ENCODE measurements around the gene DCBLD1.

The DCBLD1 gene

DNA sequence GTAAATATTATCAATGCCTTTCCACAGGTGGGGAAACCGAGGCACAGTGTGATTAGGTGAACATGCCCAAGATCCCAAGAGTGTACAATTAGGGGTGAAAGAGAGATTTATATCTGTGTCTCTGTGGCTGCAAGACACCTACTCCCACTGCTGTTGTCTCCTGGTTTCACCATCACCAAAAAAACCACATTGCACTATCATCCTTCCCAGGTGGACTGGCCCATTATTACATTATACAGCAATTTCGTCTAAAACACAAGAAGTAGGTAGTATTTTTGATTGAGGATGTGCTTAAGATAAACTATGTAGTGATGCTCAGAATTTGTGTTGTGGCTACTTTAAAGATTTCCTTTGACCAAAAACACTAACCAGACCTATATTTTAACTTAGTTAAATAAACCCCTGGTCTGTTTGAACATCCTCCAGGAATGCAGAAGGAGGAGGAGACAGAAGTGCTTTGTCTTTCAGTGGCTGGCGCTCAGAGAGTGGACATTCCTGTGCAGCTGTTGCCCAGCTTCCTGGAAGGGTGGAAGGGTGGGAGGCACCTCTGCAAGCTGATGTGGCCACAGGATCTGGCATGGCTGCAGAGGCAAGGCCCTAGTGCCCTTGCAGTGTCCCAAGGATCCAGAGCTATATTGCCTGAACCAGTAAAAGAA, 23.8 kb downstream of the DCBLD1 start:
- TF ChIP-seq CTCF (IDR thresholded peaks at IDR 0.05; ENCODE audit: low read depth, low read length, missing control alignments), result no peak
- DNase-seq (ENCODE audit: low read depth), result no peak
- H3K4me3 ChIP-seq (ENCODE audit: low read depth, low read length), result no peak overlapping the region

- no peak overlapping the region for H3K4me3 ChIP-seq (ENCODE audit: low read depth, low read length)
- DNase-seq (ENCODE audit: low read depth), result no peak
- no peak for TF ChIP-seq CTCF (IDR thresholded peaks at IDR 0.05; ENCODE audit: low read depth, low read length, missing control alignments)
Measured at GRCh38 chr6:117506907-117507306, 24.4 kb downstream of the DCBLD1 start.

- H3K4me3 ChIP-seq (ENCODE audit: low read depth, low read length), result no peak overlapping the region
- DNase-seq (ENCODE audit: low read depth), result no peak
- no peak for TF ChIP-seq CTCF (IDR thresholded peaks at IDR 0.05; ENCODE audit: low read depth, low read length, missing control alignments)
Measured at GRCh38 chr6:117508450-117508971, 26.0 kb downstream of the DCBLD1 start.

GRCh38 chr6:117509021-117509420, 26.5 kb downstream of the DCBLD1 start:
- no peak for TF ChIP-seq CTCF (IDR thresholded peaks at IDR 0.05; ENCODE audit: low read depth, low read length, missing control alignments)
- DNase-seq (ENCODE audit: low read depth), result no peak
- H3K4me3 ChIP-seq (ENCODE audit: low read depth, low read length), result no peak overlapping the region

GRCh38 chr6:117512056-117512828, 29.8 kb downstream of the DCBLD1 start:
- no peak for TF ChIP-seq CTCF (IDR thresholded peaks at IDR 0.05; ENCODE audit: low read depth, low read length, missing control alignments)
- DNase-seq (ENCODE audit: low read depth), result no peak
- no peak overlapping the region for H3K4me3 ChIP-seq (ENCODE audit: low read depth, low read length)

GRCh38 chr6:117512987-117513573, 30.6 kb downstream of the DCBLD1 start:
- TF ChIP-seq CTCF (IDR thresholded peaks at IDR 0.05; ENCODE audit: low read depth, low read length, missing control alignments), result no peak
- H3K4me3 ChIP-seq (ENCODE audit: low read depth, low read length), result no peak overlapping the region
- no peak for DNase-seq (ENCODE audit: low read depth)
